Activated CD8-positive, alpha-beta T cell treated with anti-CD3 and anti-CD28 coated beads for 36 hours (primary cell): ENCODE measurements around the gene KAZN. TPM values are rescaled to one million over a fixed set of nuclear protein-coding genes. Genes with fewer than 3 reads are reported as not detected.

ENCODE experiments used
- ATAC-seq: fragments of 200-7000 bp; cut with Tn5 transposase; one replicate; pipeline ENCODE4 v1.10.0; 2021; ENCODE audit warnings: mild to moderate bottlenecking, moderate library complexity
- CTCF ChIA-PET: fragments of 350-600 bp; sonication (Branson Sonifier 250); formaldehyde crosslinking; loops from one replicate; lab custom pipeline; 2021; ENCODE audit warnings: antibody characterized with exemption; lab: Charles Lee
- POLR2A ChIA-PET: fragments of 350-600 bp; sonication (Branson Sonifier 250); formaldehyde crosslinking; loops from one replicate; lab custom pipeline; 2021; ENCODE audit warnings: antibody characterized with exemption; lab: Charles Lee
- DNase-seq: peaks from one replicate; pipeline ENCODE4 v3.0.0-alpha.2; 2020
- H3K27ac Mint-ChIP-seq: one replicate; pipeline ENCODE4 v1.8.0; 2021; ENCODE audit warnings: mild to moderate bottlenecking, mixed read lengths
- H3K27me3 Mint-ChIP-seq: one replicate; pipeline ENCODE4 v1.8.0; 2021; ENCODE audit warnings: mixed read lengths
- H3K36me3 Mint-ChIP-seq: one replicate; pipeline ENCODE4 v1.8.0; 2021; ENCODE audit warnings: low read depth, mixed read lengths
- H3K4me1 Mint-ChIP-seq: one replicate; pipeline ENCODE4 v1.8.0; 2021; ENCODE audit warnings: low read depth, mixed read lengths
- H3K4me3 Mint-ChIP-seq: one replicate; pipeline ENCODE4 v1.8.0; 2021; ENCODE audit warnings: mild to moderate bottlenecking, moderate library complexity, mixed read lengths
- H3K9me3 Mint-ChIP-seq: one replicate; pipeline ENCODE4 v1.8.0; 2021; ENCODE audit warnings: mixed read lengths
- intact Hi-C: fragments of 100-400 bp; cut with micrococcal nuclease; formaldehyde crosslinking; loops from one replicate; pipeline ENCODE4 v1.10.0; 2022
- total RNA-seq, 2 experiments: library from RNA; stranded (reverse); gene quantifications; one replicate each; pipeline ENCODE4 v1.2.3, GENCODE V29; 2021
- TF ChIP-seq, protein P1 (sequence below): fragments of 200-600 bp; IDR thresholded peaks from one replicate; pipeline ENCODE4 v1.8.0; 2022; ENCODE audit warnings: antibody characterized with exemption, mild to moderate bottlenecking

The KAZN gene
- total RNA-seq, 2 experiments from 2014 or later = 1.7 to 1.9 TPM

DNA sequence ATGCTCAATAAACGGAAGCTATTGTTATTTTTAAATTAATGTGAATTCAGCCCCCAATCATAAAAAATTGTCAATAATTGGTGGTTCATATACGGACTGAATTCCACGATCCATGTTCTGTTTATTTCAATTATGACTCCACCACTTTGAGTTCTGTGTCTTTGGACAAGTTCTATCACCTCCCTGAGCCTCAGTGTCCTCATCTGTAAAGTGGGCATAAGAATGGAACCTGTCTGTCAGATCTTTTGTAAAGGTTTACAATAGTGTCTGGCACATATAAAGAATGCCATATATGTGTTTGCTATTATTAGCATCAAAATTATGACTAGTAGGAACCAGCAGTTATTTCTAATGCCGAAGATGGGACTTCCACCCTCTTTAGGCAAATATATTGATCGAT, 183.3 kb downstream of the KAZN start:
- no peak for DNase-seq
- Mint-ChIP-seq H3K4me3 (no peak overlapping the region), H3K36me3 (no peaks in the 10 kb centered on the region), H3K4me1 (no peaks in the 10 kb centered on the region), H3K9me3 (no peaks in the 10 kb centered on the region), H3K27ac (no peak overlapping the region), H3K27me3 (peaks cover 1% of the 10 kb centered on the region)
- ChIA-PET CTCF (no interaction called here), POLR2A (no interaction called here)
- TF ChIP-seq, protein P1, sequence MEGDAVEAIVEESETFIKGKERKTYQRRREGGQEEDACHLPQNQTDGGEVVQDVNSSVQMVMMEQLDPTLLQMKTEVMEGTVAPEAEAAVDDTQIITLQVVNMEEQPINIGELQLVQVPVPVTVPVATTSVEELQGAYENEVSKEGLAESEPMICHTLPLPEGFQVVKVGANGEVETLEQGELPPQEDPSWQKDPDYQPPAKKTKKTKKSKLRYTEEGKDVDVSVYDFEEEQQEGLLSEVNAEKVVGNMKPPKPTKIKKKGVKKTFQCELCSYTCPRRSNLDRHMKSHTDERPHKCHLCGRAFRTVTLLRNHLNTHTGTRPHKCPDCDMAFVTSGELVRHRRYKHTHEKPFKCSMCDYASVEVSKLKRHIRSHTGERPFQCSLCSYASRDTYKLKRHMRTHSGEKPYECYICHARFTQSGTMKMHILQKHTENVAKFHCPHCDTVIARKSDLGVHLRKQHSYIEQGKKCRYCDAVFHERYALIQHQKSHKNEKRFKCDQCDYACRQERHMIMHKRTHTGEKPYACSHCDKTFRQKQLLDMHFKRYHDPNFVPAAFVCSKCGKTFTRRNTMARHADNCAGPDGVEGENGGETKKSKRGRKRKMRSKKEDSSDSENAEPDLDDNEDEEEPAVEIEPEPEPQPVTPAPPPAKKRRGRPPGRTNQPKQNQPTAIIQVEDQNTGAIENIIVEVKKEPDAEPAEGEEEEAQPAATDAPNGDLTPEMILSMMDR = no peak
- no peak for ATAC-seq
- intact Hi-C loops = no loop called here

DNA sequence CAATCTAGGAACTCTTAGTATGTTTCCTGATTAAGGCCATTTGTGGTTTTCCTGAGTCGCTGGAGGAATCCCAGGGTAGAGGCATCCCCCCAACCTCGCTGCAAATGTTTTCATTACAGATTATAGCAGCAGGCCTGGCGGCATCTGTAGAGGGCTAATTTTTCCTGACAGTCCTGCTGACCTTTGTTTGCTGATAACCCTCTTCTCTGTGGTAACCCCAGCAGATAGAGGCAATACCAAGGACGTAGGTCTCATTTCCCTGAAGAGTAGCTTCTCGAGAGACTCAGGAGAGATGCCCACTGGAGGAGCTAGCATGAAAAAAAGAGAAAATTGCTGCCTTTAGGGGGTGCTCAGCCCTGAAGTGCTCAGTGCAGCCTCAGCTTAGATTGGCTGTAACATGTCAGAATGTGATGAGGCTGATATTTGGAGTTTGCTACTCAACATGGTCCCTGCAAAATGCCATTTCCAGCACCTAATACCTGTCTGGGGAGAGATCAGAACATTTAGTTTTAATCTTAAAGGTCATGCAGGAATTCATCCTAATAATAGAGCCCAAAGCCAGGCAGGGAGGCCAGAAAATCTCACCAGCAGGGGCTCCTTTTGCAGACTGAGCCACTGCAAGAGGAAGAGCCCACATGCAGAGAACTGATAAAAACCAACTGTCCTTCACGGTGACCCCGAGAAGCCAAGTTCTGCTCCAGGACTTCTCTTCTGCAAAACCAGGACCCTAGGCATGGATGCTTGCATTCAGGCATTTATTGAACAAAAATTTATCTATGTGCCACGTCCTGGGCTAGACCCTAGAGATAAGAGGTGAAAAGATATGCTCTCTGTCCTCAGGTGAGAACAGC, 184.5 kb downstream of the KAZN start:
- no peak for DNase-seq
- CTCF ChIA-PET = no interaction called here
- ATAC-seq = no peak
- TF ChIP-seq, protein P1 = no peak
- no peak overlapping the region for H3K4me3 Mint-ChIP-seq
- H3K27me3 Mint-ChIP-seq = peaks cover 1% of the 10 kb centered on the region
- H3K27ac Mint-ChIP-seq = no peak overlapping the region
- H3K9me3 Mint-ChIP-seq = no peaks in the 10 kb centered on the region
- H3K4me1 Mint-ChIP-seq = no peaks in the 10 kb centered on the region
- no peaks in the 10 kb centered on the region for H3K36me3 Mint-ChIP-seq
- intact Hi-C loops = no loop called here
- POLR2A ChIA-PET = no interaction called here

DNA sequence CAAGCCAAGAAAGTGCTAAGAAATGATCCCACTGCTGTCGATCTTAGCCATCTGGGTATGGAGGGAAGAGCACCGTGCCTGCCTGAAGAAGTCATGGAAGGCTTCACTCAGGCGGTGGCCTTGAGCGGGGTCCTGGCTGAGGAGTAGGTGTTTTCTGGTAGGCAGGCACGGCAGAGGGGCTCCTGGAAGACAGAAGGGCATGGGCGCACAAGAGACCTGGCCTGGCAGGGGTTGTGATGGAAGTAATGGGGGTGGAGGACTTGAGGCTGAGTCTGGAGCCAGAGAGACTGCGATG, 185.1 kb downstream of the KAZN start:
- H3K4me3 Mint-ChIP-seq = no peak overlapping the region
- H3K36me3 Mint-ChIP-seq = no peaks in the 10 kb centered on the region
- ChIA-PET POLR2A (no interaction called here), CTCF (no interaction called here)
- H3K9me3 Mint-ChIP-seq = no peaks in the 10 kb centered on the region
- no peaks in the 10 kb centered on the region for H3K27me3 Mint-ChIP-seq
- ATAC-seq = no peak
- no peak overlapping the region for H3K27ac Mint-ChIP-seq
- TF ChIP-seq, protein P1 = no peak
- H3K4me1 Mint-ChIP-seq = no peaks in the 10 kb centered on the region
- DNase-seq = no peak
- intact Hi-C loops = no loop called here

DNA sequence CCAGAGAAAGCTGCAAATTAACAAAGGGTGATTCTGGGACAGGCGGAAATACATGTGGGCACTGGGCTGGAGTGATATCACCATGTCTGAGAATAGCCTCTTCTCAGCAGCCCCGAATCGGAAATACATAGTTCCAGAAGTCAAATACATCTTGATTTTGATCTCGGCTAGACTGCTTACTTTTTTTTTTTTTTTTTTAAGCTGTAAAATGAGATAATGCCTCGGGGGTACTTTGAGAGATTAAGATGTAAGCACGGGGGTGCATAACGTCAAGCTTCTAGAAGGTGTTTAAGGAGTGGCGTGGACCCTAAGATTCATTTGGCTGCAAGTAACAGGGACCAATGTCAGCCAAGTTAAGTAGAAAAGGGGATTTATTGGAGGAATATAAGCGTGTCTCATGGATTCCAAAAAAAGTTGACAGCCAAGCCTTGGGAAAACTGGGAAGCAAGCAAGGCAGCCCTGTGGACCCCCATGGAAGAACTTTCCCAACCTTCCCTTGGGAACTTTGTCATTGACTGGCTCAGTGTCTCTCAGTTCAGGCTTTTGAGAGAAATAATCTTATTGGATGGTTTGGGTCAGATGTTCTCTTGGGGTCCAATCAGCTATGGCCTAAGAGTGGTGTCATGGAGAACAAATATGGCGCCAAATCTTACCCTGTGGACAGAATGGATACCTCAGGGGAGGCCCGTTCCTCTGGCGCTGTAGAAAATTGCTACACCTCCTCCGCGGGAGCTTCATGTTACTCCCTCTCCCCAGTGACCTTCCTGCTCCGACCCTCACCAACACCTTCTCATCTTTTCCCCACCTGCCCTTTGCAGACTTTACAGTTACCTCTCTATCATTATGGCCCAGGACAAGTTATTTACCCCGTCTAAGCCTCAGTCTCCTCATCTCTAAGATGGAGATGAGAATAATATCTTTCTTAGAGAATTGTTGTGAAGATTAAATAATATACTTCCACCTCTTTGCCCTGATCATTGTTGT, 186.6 kb downstream of the KAZN start:
- POLR2A ChIA-PET = no interaction called here
- CTCF ChIA-PET = no interaction called here
- TF ChIP-seq, protein P1 = no peak
- DNase-seq (no peak), ATAC-seq (no peak)
- H3K36me3 Mint-ChIP-seq = no peaks in the 10 kb centered on the region
- no peaks in the 10 kb centered on the region for H3K9me3 Mint-ChIP-seq
- no peaks in the 10 kb centered on the region for H3K4me1 Mint-ChIP-seq
- intact Hi-C loops = no loop called here
- no peak overlapping the region for H3K27ac Mint-ChIP-seq
- H3K4me3 Mint-ChIP-seq = no peak overlapping the region
- H3K27me3 Mint-ChIP-seq = no peaks in the 10 kb centered on the region
